Spleen (tissue), 7 donors: ENCODE data around the gene TMEM219.

Experiments used
- CTCF ChIP-seq, 11 experiments: fragments of 200-600 bp in 7 of 11; fragments of 450-650 bp in 4 of 11; sonication (generic) in 4 of 11; IDR thresholded peaks in 8 of 11; conservative IDR thresholded peaks in 3 of 11; 1 replicate in 7 of 11; 2 replicates in 4 of 11; pipeline versions ENCODE4 v1.4.0 to v1.8.0; 2016 to 2021; ENCODE audit warnings: antibody characterized with exemption in 11 of 11, inconsistent platforms in 4 of 11, mild to moderate bottlenecking in 1 of 11
- POLR2A ChIP-seq, 3 donors: fragments of 450-650 bp; IDR thresholded peaks; one replicate each; pipeline ENCODE4 v1.5.1; 2017; ENCODE audit warnings: antibody characterized with exemption in 3 of 3, mild to moderate bottlenecking in 1 of 3
- donor health status: DM: no; HTN: no; CAD: no; lungs with moderate emphysema.
- donor health status: DM: no; HTN: no; CAD: no.
- donor health status: DM: no; HTN: no; CAD: no.

- TF ChIP-seq POLR2A (IDR thresholded peaks at IDR 0.05) (no peak), CTCF (IDR thresholded peaks at IDR 0.05 in 8 of 11, conservative IDR thresholded peaks at IDR 0.05 in 3 of 11) (no peak)
These were observed 776 bp upstream of the TMEM219 start for GRCh38 chr16:29961127-29961478.
